ENCODE results near the gene FANCM. TPM values are rescaled to one million over a fixed set of nuclear protein-coding genes. Genes with fewer than 3 reads are reported as not detected.
"Not testable (repeated sequence)": the region's sequence is repeated elsewhere in the genome, so short reads cannot be mapped to it uniquely, and the experiment has no call there.

Gene FANCM
- total RNA-seq, 1 experiment from 2014 or later = 1.8 TPM

DNA sequence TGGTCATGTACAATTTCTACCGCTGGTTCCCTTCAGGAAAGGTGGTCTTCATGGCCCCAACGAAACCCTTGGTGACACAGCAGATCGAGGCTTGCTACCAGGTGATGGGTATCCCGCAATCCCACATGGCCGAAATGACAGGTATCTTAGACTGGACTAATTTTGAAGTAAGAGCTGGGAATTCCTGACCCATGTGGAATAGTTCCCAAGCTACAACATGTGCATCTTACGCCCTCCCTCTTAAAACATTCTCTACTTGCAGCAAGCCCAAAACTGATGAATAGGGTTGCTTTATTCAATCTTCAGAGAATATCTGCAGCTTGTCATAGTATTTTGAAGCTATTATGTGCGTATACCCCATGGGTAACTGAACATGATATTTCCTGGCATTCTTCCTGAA lies 669 bp downstream of the FANCM start:
- in situ Hi-C loops (cut with HindIII; ENCODE audit: low pct_unique_long_range_greater_than_20kb, low sequenced_read_pairs) = no loop called here
- no peak for DNase-seq (ENCODE audit: low read depth)

DNA sequence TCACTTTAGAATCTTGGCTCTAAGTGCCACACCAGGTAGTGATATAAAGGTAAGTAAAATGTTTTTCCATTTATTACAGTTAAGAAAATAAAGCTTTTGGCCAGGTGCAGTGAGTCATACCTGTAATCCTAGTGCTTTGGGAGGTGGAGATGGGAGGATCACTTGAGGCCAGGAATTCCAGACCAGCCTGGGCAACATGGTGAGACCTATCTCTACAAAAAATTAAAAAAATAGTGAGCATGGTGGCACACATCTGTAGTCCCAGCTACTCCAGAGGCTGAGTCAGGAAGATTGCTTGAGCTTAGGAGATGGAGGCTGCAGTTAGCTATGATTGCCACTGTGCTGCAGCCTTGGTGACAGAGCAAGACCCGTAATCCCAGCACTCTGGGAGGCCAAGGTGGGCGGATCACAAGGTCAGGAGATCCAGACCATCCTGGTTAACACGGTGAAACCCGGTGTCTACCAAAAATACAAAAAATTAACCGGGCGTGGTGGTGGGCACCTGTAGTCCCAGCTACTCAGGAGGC lies 5.0 kb downstream of the FANCM start:
- no peak for DNase-seq (ENCODE audit: low read depth)
- in situ Hi-C loops (cut with HindIII; ENCODE audit: low pct_unique_long_range_greater_than_20kb, low sequenced_read_pairs) = no loop called here

DNA sequence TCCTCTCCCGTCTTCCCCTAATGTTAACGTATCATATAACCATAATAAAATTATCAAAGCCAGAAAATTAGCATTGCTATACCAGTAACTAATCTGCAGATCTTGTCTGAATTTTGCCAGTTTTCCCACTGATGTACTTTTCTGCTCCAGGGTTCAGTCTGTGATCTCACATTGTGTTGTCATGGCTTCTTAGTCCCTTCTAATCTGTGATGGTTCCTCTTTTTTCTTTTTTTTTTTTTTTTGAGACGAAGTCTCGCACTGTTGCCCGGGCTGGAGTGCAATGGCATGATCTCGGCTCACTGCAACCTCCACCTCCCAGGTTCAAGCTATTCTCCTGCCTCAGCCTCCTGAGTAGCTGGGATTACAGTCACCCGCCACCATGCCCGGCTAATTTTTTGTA lies 6.4 kb downstream of the FANCM start:
- in situ Hi-C loops (cut with HindIII; ENCODE audit: low pct_unique_long_range_greater_than_20kb, low sequenced_read_pairs); DNase-seq (ENCODE audit: low read depth): not testable (repeated sequence)

DNA sequence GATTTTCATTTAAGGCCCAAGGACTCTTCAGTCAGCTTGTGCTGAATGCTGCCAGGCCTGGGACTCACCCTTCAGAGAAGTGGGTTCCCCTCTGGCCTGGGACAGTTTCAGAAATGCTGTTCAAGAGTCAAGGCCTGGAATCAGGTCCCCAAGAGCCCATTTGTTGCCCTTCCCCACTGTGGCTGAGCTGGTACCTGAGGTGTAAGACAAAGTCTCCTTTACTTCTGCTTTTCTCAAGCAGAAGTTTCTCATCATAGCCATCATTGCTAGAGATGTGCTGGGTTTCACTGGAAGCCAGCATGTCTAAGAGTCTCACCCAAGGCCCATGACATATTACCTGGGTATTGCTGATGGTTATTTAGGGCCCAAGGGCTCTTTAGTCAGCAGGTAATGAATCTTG lies 8.9 kb downstream of the FANCM start:
- in situ Hi-C loops (cut with HindIII; ENCODE audit: low pct_unique_long_range_greater_than_20kb, low sequenced_read_pairs) = no loop called here
- no peak for DNase-seq (ENCODE audit: low read depth)

DNA sequence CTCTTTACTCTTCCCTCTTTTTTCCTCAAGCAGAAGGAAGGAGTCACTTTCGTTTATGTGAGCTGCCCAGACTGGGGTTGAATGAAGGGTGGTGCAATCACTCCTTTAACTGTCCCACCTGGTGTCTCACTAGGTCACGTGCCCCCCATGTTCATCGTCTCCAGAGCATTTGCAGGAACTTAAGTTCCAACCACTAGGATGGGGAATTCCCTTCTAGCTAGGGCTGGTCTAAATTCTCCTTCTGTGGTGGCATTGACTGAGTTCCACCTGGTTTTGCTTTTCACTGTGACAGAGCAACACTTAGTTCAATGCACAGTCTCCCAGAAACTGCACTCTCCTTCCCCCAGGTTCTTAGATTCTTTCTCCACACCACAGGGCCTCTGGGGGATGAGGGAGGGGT lies 9.5 kb downstream of the FANCM start:
- in situ Hi-C loops (cut with HindIII; ENCODE audit: low pct_unique_long_range_greater_than_20kb, low sequenced_read_pairs) = no loop called here
- DNase-seq (ENCODE audit: low read depth) = no peak

DNA sequence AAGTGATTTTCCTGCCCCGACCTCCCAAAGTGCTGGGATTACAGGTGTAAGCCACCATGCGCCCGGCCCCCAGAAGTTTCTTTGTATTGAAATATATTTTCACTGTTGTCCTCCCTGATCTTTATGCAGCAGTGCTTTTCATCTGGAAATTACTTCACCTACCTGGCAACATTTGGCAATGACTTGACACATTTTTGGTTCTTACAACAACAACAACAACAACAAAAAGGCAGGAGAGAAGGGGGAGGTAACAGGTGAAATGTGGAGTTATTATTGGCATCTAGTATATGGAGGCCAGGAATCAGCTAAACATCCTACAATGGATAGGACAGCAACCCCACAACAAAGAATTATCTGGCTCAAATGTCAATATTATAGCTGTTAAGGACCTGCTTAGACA lies 13.9 kb downstream of the FANCM start:
- DNase-seq (ENCODE audit: low read depth) = no peak

DNA sequence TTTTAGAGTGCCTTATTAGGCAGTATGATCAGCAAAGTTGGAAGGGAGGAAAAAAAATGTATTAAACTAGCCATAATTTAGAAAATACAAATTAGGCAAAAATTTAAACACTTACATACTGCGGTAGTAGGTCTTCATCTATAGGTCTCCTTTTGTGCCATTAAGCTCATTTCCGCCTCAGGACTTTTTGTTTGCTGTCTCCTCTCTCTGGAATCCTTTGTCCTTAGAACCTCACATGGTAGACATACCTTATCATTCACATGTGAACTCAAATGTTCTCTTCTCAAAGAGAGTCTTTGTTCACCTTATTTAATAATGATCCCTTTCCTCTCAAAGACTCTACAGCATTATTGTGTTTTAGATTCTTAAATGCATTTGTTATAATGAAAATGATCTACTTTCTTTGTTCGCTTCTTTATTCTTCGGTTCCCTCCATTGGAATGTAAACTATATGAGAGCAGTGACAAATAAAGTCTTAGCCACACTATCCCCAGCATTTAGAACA lies 14.7 kb downstream of the FANCM start:
- no peak for DNase-seq (ENCODE audit: low read depth)
- in situ Hi-C loops (cut with HindIII; ENCODE audit: low pct_unique_long_range_greater_than_20kb, low sequenced_read_pairs) = no loop called here

More for the DNA sequence above, 13.9 kb downstream of the FANCM start:
- in situ Hi-C loops (cut with HindIII; ENCODE audit: low pct_unique_long_range_greater_than_20kb, low sequenced_read_pairs) = no loop called here

DNA sequence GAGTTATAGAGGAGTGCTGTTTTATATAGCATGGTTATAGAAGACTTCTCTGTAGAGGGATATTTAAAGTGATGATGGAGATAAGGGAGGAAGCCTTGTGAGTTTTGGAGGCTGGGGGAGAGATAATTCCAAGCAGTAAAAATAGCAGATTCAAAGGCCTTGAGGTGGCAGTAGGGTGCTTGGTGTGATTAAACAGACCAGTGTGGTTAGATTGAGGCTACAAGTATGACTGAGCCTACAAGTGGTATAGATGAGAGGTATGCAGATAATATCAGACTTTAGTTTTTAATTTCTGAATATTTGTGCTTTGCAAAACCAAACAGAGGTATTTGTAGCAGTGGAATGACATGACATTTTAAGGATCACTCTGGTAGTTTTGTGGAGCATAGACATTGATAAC lies 20.3 kb downstream of the FANCM start:
- DNase-seq (ENCODE audit: low read depth) = no peak
- in situ Hi-C loops (cut with HindIII; ENCODE audit: low pct_unique_long_range_greater_than_20kb, low sequenced_read_pairs) = no loop called here

DNA sequence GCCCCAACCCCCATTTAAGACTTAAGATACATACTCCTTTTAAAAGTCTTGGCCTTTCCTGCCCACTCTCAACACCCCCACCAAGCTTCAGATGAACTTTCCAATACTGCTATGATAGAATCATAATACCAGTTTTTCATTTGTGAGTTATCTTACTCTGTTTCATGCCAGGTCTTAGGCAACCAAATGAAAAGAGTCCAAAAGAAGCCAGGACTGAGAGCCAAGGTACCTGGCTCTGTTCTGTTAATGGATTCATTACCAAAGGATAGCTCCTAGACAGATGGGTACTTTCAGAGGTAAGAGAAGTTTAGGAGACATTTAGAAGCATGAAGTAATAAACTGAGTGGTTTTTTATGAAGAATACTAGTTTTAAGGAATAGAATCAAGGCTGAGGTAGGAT lies 34.2 kb downstream of the FANCM start:
- no peak for DNase-seq (ENCODE audit: low read depth)
- in situ Hi-C loops (cut with HindIII; ENCODE audit: low pct_unique_long_range_greater_than_20kb, low sequenced_read_pairs) = no loop called here

DNA sequence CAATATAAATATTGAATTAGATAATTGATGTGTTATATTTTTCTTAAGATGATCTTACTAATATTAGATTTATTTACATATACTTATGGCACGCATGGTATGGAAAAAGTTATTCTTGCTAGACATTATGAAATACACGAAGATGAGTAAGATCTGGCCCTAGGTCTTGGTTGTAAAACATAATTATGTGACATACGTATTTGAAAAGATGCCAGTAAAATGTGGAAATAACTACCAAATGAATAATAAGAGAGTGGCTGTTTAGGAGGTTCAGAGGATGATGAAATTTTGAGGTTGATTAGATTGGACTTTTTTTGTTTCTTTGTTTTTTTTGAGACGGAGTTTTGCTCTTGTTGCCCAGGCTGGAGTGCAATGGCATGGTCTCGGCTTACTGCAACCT lies 41.3 kb downstream of the FANCM start:
- DNase-seq (ENCODE audit: low read depth) = no peak
- in situ Hi-C loops (cut with HindIII; ENCODE audit: low pct_unique_long_range_greater_than_20kb, low sequenced_read_pairs) = no loop called here

DNA sequence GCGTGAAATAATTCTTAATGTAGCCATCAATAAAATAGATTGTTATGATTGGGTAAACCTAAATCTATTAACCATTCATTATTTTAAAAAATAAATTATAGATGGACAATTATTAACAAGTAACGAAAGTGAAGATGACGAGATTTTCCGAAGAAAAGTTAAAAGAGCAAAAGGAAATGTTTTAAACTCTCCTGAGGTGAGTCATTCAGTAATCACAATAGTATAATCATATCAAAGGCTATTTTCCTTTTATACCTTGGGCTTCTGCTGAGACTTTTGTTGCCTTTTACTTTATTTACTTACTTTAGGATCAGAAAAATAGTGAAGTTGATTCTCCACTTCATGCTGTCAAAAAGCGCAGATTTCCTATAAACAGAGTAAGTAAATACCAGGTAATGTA lies 45.6 kb downstream of the FANCM start:
- no peak for DNase-seq (ENCODE audit: low read depth)
- in situ Hi-C loops (cut with HindIII; ENCODE audit: low pct_unique_long_range_greater_than_20kb, low sequenced_read_pairs) = no loop called here

DNA sequence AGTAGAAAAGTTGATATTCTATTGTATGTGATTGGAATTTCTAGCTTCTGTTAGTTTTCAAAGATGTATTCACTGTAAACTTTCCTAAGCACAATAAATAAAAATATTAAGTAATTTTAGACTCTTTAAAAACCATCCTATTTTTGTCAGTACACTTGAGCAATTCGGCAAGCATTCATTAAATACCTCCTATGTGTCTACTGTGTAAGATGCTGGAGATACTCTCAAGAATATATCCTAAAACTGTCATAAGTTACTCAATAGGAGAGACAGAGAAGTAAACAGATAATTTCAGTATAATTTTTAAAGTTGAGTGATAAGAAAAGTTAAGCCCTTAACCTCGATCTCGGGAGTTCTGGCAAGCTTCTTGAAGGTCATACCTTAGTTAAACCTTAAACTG lies 46.1 kb downstream of the FANCM start:
- in situ Hi-C loops (cut with HindIII; ENCODE audit: low pct_unique_long_range_greater_than_20kb, low sequenced_read_pairs) = no loop called here
- no peak for DNase-seq (ENCODE audit: low read depth)

DNA sequence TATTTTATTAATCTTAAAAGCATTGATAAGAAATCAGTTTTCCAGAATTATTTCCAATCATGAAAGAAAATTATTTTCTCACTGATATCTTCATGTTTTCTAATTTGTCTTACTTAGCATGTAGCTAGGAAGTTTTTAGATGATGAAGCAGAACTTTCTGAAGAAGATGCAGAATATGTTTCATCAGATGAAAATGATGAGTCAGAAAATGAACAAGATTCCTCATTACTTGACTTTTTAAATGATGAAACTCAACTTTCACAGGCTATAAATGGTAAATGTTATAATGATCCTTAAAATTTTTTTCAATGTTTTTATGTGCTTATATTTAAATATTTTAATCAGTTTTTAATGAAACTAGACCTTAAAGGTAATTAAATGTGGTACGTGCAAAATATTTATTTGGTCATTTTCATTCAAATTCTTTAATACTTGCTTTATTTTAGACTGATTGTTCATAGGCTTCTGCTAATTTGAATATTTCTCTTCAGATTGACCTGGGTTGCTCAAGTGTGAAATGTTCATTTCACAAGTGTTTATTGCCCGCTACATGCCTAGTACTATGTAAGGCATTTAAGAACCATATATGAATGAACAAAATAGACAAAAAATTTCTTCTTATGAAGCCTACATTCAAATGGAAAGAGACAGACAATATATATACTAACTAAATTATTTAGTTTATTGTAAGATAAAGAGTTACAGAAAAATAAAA lies 49.5 kb downstream of the FANCM start:
- in situ Hi-C loops (cut with HindIII; ENCODE audit: low pct_unique_long_range_greater_than_20kb, low sequenced_read_pairs) = no loop called here
- DNase-seq (ENCODE audit: low read depth) = no peak

DNA sequence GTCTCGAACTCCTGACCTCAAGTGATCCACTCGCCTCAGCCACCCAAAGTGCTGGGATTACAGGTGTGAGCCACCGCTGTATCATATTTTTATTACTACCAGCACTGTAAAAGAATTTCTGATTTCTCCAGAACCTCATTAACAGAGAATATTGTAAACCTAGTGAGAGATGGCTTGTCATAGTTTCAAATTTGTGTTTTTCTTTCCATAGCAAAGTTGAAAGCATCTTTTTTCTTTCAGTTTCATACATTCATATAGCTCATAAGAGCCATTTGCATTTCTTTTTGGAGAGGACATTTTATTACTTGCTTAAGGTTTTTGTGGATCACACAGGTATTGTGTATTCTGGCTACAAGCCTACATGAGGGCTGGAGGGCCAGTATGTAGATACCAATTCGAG lies 59.2 kb downstream of the FANCM start:
- no peak for DNase-seq (ENCODE audit: low read depth)
- in situ Hi-C loops (cut with HindIII; ENCODE audit: low pct_unique_long_range_greater_than_20kb, low sequenced_read_pairs) = no loop called here

DNA sequence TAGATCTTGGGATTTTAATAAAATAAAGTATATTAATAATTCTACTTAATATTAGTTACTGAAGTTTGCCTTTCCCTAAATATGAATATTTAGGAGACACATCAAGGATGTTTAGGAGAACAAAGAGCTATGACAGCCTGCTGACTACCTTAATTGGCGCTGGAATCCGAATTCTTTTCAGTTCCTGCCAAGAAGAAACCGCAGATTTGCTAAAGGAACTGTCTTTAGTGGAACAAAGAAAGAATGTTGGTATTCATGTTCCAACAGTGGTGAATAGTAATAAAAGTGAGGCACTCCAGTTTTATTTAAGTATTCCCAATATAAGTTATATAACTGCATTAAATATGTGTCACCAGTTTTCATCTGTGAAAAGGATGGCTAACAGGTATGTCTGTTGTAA lies 62.8 kb downstream of the FANCM start:
- in situ Hi-C loops (cut with HindIII; ENCODE audit: low pct_unique_long_range_greater_than_20kb, low sequenced_read_pairs) = no loop called here
- no peak for DNase-seq (ENCODE audit: low read depth)

DNA sequence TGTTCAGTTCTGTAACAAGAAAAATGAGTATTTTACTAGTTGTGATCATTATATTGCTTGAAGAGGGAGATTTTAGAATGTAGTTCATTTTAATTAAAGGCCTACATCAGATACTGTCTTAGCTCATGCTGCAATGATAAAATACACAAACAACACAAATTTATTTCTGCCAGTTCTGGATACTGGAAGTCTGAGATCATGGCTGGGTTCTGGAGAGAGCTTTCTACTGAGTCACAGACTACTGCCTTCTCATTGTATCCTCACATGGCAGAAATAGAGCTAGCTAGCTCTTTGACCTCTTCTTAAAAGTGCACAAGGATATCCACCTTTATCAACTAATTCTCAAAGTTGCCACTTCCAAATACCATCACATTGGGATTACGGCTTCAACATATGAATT lies 63.5 kb downstream of the FANCM start:
- no peak for DNase-seq (ENCODE audit: low read depth)
- in situ Hi-C loops (cut with HindIII; ENCODE audit: low pct_unique_long_range_greater_than_20kb, low sequenced_read_pairs) = no loop called here

DNA sequence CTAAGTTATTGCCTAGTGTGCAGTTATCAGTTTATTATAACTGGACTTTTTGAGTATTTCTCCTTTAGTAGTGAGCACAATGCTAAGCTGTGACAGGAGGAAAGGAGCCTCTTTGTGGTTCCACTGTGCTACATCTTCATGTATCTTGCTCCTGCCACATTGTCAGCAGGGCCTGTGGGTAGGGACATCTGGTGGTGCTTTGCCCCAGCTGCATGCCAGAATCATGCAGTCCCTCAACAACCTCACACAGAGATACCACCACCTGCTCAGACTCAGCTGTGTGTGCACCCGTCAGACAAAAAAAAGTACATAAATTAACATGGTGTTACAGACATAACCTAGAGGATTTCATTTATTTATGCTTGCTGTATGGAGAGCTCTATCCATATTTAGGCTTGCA lies 66.2 kb downstream of the FANCM start:
- in situ Hi-C loops (cut with HindIII; ENCODE audit: low pct_unique_long_range_greater_than_20kb, low sequenced_read_pairs) = no loop called here
- peak; percentile 3 for DNase-seq (ENCODE audit: low read depth)

DNA sequence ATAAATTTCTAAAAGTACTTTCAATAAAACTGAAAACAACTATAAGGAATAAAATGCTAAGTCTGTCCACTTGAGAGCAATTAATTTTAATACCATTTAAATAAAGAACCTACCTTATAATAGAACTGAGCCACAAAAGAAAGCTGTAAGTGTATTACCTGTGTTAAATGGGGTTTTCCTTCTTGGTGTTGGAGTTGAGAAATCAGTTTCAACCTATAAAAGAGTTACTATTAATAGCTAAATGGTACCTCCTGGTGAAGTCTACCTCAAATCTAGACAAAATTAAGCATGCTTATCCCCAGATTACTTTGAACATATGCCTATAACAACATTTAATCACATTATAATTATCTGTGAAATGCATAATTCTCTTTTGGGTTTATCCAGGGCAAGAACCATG lies 68.5 kb downstream of the FANCM start:
- in situ Hi-C loops (cut with HindIII; ENCODE audit: low pct_unique_long_range_greater_than_20kb, low sequenced_read_pairs) = no loop called here
- no peak for DNase-seq (ENCODE audit: low read depth)

DNA sequence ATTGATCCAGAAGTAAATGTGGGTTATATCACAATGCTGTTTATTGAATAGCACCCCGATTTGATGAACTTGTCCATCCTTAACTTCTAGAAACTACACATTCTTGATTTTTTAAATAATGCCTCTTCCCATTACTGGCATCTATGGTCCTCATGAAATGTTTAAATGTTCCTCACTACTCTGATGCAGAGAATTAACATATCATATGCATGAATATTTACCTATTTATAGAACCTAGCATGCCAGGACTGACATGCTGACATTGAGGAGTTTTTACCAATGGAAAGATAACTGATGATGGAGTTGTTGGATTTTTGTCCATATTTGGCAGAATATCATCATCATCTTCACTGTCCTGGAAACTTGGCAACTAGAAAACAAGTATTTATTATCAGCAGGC lies 74.4 kb downstream of the FANCM start:
- in situ Hi-C loops (cut with HindIII; ENCODE audit: low pct_unique_long_range_greater_than_20kb, low sequenced_read_pairs) = no loop called here
- DNase-seq (ENCODE audit: low read depth) = no peak

DNA sequence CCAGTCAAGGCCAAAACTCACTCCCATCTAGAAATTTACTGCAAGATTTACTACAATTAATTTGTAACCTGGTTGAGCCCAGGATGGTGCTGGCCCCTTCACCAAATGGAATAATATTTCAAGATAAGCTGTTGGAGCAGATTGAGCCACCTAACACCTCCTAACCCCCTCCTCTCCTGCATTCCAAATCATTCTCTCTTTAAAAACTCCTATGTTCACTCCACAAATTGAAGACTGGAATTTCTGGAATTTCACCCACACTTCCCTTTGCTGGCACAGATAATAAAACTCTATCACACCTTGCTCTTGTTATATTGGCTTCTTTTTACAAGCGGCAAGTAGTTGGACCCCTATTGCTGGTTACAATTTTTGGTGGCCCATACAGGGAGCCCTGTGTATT lies 75.6 kb downstream of the FANCM start:
- DNase-seq (ENCODE audit: low read depth) = no peak
- in situ Hi-C loops (cut with HindIII; ENCODE audit: low pct_unique_long_range_greater_than_20kb, low sequenced_read_pairs) = no loop called here

All from Caki2 (cell line).